Liver (tissue), 9 donors: ENCODE measurements around the gene INTS1. TPM values are rescaled to one million over a fixed set of nuclear protein-coding genes. Genes with fewer than 3 reads are reported as not detected.

Experiments
- DNase-seq: peaks from one replicate; pipeline ENCODE4 v3.0.0-alpha.2; 2017; ENCODE audit warnings: low spot score
- H3K27ac ChIP-seq, 2 donors: one replicate each; pipeline ENCODE4 v1.7.0; 2013; ENCODE audit warnings: inconsistent platforms in 2 of 2, low read length in 2 of 2, control low read depth in 1 of 2, low read depth in 1 of 2, mild to moderate bottlenecking in 1 of 2
- H3K27me3 ChIP-seq, 4 donors: one replicate each; pipeline versions ENCODE4 v1.6.1 to v1.7.0; 2013; ENCODE audit warnings: low read length in 3 of 4, inconsistent platforms in 1 of 4, mild to moderate bottlenecking in 1 of 4, moderate library complexity in 1 of 4; ENCODE audit not compliant: control insufficient read depth in 4 of 4, insufficient read depth in 4 of 4
- H3K36me3 ChIP-seq, 4 donors: one replicate each; pipeline versions ENCODE4 v1.6.1 to v1.7.0; 2013; ENCODE audit warnings: low read length in 3 of 4, mild to moderate bottlenecking in 3 of 4, low read depth in 1 of 4, moderate library complexity in 1 of 4; ENCODE audit not compliant: control insufficient read depth in 4 of 4, insufficient read depth in 3 of 4
- H3K4me1 ChIP-seq, 4 donors: one replicate each; pipeline versions ENCODE4 v1.6.1 to v1.7.0; 2013; ENCODE audit warnings: low read length in 3 of 4, mild to moderate bottlenecking in 3 of 4, moderate library complexity in 1 of 4; ENCODE audit not compliant: control insufficient read depth in 4 of 4, insufficient read depth in 4 of 4
- H3K4me3 ChIP-seq, 3 donors: one replicate each; pipeline versions ENCODE4 v1.6.1 to v1.7.0; 2013; ENCODE audit warnings: low read length in 3 of 3, control low read depth in 1 of 3, low read depth in 1 of 3, mild to moderate bottlenecking in 1 of 3
- H3K9ac ChIP-seq, 2 donors: one replicate each; pipeline ENCODE4 v1.7.0; 2013; ENCODE audit warnings: low read length in 2 of 2, mild to moderate bottlenecking in 2 of 2, moderate library complexity in 2 of 2, control low read depth in 1 of 2, low read depth in 1 of 2
- H3K9me3 ChIP-seq, 4 donors: one replicate each; pipeline versions ENCODE4 v1.6.1 to v1.7.0; 2013; ENCODE audit warnings: low read length in 3 of 4; ENCODE audit not compliant: control insufficient read depth in 4 of 4
- EGR1 ChIP-seq, 2 donors: IDR thresholded peaks; 2 replicates each; pipeline ENCODE4 v1.6.1; 2016 to 2018; ENCODE audit warnings: antibody characterized with exemption in 2 of 2, low read depth in 2 of 2
- FOXA1 ChIP-seq: IDR thresholded peaks from 2 replicates; pipeline ENCODE4 v1.6.1; 2016; ENCODE audit warnings: antibody characterized with exemption
- GABPA ChIP-seq, 2 donors: IDR thresholded peaks in 1 of 2; conservative IDR thresholded peaks in 1 of 2; 2 replicates each; pipeline ENCODE4 v1.6.1; 2016; ENCODE audit warnings: antibody characterized with exemption in 2 of 2, mild to moderate bottlenecking in 1 of 2, moderate library complexity in 1 of 2
- HNF4A ChIP-seq, 2 donors: conservative IDR thresholded peaks; 2 replicates each; pipeline ENCODE4 v1.6.1; 2016; ENCODE audit warnings: antibody characterized with exemption in 2 of 2, mild to moderate bottlenecking in 2 of 2
- JUND ChIP-seq, 2 donors: IDR thresholded peaks; 2 replicates each; pipeline ENCODE4 v1.6.1; 2016; ENCODE audit warnings: antibody characterized with exemption in 2 of 2
- NR2F2 ChIP-seq: IDR thresholded peaks from 2 replicates; pipeline ENCODE4 v1.6.1; 2016; ENCODE audit warnings: antibody characterized with exemption
- RAD21 ChIP-seq, 2 donors: IDR thresholded peaks; 2 replicates each; pipeline ENCODE4 v1.6.1; 2016; ENCODE audit warnings: antibody characterized with exemption in 2 of 2, mild to moderate bottlenecking in 2 of 2
- RXRA ChIP-seq, 2 donors: IDR thresholded peaks; 2 replicates each; pipeline ENCODE4 v1.6.1; 2017 to 2018; ENCODE audit warnings: antibody characterized with exemption in 2 of 2, mild to moderate bottlenecking in 1 of 2
- SP1 ChIP-seq: IDR thresholded peaks from 2 replicates; pipeline ENCODE4 v1.6.1; 2018; ENCODE audit warnings: antibody characterized with exemption, mild to moderate bottlenecking
- TAF1 ChIP-seq: conservative IDR thresholded peaks from 2 replicates; pipeline ENCODE4 v1.6.1; 2016; ENCODE audit warnings: antibody characterized with exemption, mild to moderate bottlenecking
- YY1 ChIP-seq: IDR thresholded peaks from 2 replicates; pipeline ENCODE4 v1.6.1; 2016; ENCODE audit warnings: antibody characterized with exemption, mild to moderate bottlenecking
- WGBS: extraction: QIAGEN DNeasy Blood & Tissue Kit; methylation state at CpG from one replicate; pipeline ENCODE4 v1.1.7; 2013; 5-methylcytosine and 5-hydroxymethylcytosine counted together
- polyA plus RNA-seq, 2 donors: library from polyadenylated mRNA; stranded (reverse) in 1 of 2; unstranded in 1 of 2; fragments of 200-250 nt in 1 of 2; fragments of >200 nt in 1 of 2; fragmentation: Nextera tagmentation in 1 of 2; extraction: Ambion mirVana in 1 of 2; gene quantifications; one replicate each; pipeline versions ENCODE4 v1.2.1 to v1.2.3, GENCODE V29; 2013 to 2015
- total RNA-seq, 2 donors: library from RNA; depleted of rRNA; stranded (reverse); fragments of >200 nt; gene quantifications; one replicate each; pipeline ENCODE4 v1.2.3, GENCODE V29; 2014
- TF ChIP-seq, protein P1 (sequence below): IDR thresholded peaks from 2 replicates; pipeline ENCODE4 v1.6.1; 2016; ENCODE audit warnings: antibody characterized with exemption, mild to moderate bottlenecking
- TF ChIP-seq, protein P2 (sequence below): IDR thresholded peaks from 2 replicates; pipeline ENCODE4 v1.6.1; 2016; ENCODE audit warnings: antibody characterized with exemption
- TF ChIP-seq, protein P3 (sequence below): IDR thresholded peaks from 2 replicates; pipeline ENCODE4 v1.6.1; 2016; ENCODE audit warnings: antibody characterized with exemption
- donor health status: healthy.
- donor health status: healthy.
- donor health status: healthy.
- donor health status: healthy.
- donor health status: healthy.

The INTS1 gene
- total and polyA plus RNA-seq, 4 donors, result 14.6 to 37.9 (median 30.7) TPM

DNA sequence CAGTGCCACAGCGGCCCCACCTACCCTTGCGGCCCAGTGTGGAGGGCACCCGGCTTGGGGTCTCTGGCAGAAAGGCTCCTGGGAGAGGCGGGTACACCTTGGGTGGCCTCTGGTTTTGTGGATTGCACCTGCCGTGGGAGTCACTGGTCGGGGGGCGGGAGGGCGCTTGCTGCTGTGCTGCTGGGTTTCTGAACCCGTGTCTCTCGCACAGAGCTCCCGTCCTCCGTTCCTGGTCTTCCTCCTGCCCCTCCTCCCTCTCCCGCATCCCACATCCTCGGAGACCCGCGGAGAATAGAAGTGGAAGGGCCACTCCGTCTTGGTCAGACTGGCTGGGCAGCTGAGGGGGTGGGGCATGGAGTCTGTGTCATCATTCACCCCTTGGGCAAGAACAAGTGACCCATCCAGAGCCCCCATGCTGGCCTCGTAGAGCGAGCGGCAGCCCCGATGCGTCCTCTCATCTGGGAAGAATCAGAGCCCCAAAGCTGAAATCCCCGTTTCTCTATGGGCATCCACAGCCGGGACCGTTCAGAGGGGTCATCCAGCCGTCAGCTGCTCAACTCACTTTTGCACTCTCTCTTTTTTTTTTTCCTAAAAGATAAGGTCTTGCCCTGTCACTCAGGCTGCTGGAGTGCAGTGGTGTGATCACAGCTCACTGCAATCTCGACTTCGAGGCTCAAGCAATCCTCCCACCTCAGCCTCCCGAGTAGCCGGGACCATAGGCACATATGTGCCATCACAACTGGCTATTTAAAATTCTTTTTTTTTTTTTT, 30.3 kb upstream of the INTS1 start:
- Histone ChIP-seq H3K36me3 (peaks cover 0 to 6% (median under 1%) of the 10 kb centered on the region in 4 donors), H3K4me1 (peaks cover 8 to 37% (median 28%) of the 10 kb centered on the region in 4 donors), H3K27ac (peak overlapping the region in 1 of 2 donors; percentile 96), H3K9ac (no peak overlapping the region), H3K27me3 (no peaks in the 10 kb centered on the region), H3K4me3 (no peak overlapping the region), H3K9me3 (no peaks in the 10 kb centered on the region)
- 94% methylated on average over 30 of the region's 30 CpGs for WGBS
- no peak for TF ChIP-seq EGR1 (IDR thresholded peaks at IDR 0.05; ENCODE audit: low read depth in 2 of 2)
- no peak for TF ChIP-seq GABPA (IDR thresholded peaks at IDR 0.05 in 1 of 2, conservative IDR thresholded peaks at IDR 0.05 in 1 of 2)
- no peak for TF ChIP-seq JUND (IDR thresholded peaks at IDR 0.05)
- TF ChIP-seq, protein P1, sequence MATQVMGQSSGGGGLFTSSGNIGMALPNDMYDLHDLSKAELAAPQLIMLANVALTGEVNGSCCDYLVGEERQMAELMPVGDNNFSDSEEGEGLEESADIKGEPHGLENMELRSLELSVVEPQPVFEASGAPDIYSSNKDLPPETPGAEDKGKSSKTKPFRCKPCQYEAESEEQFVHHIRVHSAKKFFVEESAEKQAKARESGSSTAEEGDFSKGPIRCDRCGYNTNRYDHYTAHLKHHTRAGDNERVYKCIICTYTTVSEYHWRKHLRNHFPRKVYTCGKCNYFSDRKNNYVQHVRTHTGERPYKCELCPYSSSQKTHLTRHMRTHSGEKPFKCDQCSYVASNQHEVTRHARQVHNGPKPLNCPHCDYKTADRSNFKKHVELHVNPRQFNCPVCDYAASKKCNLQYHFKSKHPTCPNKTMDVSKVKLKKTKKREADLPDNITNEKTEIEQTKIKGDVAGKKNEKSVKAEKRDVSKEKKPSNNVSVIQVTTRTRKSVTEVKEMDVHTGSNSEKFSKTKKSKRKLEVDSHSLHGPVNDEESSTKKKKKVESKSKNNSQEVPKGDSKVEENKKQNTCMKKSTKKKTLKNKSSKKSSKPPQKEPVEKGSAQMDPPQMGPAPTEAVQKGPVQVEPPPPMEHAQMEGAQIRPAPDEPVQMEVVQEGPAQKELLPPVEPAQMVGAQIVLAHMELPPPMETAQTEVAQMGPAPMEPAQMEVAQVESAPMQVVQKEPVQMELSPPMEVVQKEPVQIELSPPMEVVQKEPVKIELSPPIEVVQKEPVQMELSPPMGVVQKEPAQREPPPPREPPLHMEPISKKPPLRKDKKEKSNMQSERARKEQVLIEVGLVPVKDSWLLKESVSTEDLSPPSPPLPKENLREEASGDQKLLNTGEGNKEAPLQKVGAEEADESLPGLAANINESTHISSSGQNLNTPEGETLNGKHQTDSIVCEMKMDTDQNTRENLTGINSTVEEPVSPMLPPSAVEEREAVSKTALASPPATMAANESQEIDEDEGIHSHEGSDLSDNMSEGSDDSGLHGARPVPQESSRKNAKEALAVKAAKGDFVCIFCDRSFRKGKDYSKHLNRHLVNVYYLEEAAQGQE, result no peak
- TF ChIP-seq FOXA1, result no peak
- TF ChIP-seq YY1, result no peak
- TF ChIP-seq, protein P2, sequence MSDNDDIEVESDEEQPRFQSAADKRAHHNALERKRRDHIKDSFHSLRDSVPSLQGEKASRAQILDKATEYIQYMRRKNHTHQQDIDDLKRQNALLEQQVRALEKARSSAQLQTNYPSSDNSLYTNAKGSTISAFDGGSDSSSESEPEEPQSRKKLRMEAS, result no peak
- TF ChIP-seq, protein P3, sequence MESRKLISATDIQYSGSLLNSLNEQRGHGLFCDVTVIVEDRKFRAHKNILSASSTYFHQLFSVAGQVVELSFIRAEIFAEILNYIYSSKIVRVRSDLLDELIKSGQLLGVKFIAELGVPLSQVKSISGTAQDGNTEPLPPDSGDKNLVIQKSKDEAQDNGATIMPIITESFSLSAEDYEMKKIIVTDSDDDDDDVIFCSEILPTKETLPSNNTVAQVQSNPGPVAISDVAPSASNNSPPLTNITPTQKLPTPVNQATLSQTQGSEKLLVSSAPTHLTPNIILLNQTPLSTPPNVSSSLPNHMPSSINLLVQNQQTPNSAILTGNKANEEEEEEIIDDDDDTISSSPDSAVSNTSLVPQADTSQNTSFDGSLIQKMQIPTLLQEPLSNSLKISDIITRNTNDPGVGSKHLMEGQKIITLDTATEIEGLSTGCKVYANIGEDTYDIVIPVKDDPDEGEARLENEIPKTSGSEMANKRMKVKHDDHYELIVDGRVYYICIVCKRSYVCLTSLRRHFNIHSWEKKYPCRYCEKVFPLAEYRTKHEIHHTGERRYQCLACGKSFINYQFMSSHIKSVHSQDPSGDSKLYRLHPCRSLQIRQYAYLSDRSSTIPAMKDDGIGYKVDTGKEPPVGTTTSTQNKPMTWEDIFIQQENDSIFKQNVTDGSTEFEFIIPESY, result no peak
- TF ChIP-seq RXRA (IDR thresholded peaks at IDR 0.05), result no peak
- TF ChIP-seq TAF1, result no peak
- no peak for TF ChIP-seq HNF4A (conservative IDR thresholded peaks at IDR 0.05)
- TF ChIP-seq NR2F2, result no peak
- TF ChIP-seq SP1, result no peak
- DNase-seq, result no peak

DNA sequence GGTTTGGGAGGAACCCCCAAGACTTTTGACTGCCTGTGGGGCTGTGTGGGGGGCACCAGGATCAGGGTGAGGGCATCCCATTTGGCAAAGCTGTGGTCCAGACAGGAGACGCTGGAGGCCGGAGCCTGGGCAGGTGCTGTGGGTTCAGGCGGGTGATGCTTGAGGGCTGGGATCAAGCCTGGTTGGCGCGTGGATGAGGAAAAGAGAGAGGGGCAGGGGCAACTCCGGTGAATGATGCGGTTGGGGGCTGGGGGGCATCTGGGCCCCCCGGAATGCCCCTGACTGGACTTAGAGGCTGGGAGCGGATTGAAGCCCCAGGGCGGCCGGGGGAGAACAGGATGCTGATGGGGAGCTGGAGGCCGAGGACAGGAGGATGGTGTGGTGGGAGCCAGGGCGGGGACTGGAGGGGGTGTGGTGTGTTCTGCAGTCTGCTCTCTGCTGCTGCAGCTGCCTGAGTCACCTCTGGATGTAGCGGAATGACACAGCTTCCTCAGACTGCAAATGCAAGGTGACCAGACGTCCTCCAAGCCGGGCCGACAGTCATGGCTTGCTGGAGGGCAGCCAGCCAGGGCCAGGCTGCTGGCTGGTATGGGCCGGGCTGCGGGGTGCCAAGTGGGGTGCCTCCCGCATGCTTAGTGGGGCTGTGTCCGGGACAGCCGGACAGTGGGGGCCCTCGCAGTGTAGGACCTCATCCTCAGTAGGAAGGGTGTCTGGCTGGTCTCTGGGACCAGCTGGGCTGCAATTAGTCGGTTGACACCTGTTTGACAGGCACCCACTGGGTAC, 29.5 kb upstream of the INTS1 start:
- Histone ChIP-seq H3K4me3 (no peak overlapping the region), H3K4me1 (peaks cover 8 to 37% (median 28%) of the 10 kb centered on the region in 4 donors), H3K9me3 (no peaks in the 10 kb centered on the region), H3K27ac (peak overlapping the region; percentile 92 to 96), H3K9ac (no peak overlapping the region), H3K36me3 (peaks cover 0 to 3% (median 0%) of the 10 kb centered on the region in 4 donors), H3K27me3 (no peaks in the 10 kb centered on the region)
- no peak for DNase-seq
- no peak for TF ChIP-seq RAD21 (IDR thresholded peaks at IDR 0.05)
- no peak for TF ChIP-seq NR2F2
- TF ChIP-seq SP1, result no peak
- TF ChIP-seq TAF1, result no peak
- no peak for TF ChIP-seq RXRA (IDR thresholded peaks at IDR 0.05)
- TF ChIP-seq, protein P3, result no peak
- TF ChIP-seq HNF4A (conservative IDR thresholded peaks at IDR 0.05), result no peak
- no peak for TF ChIP-seq FOXA1
- WGBS, result 87% methylated on average over 24 of the region's 24 CpGs
